Endodermal cell (in vitro differentiated cells): ENCODE measurements around the gene CDH19. TPM values are rescaled to one million over a fixed set of nuclear protein-coding genes. Genes with fewer than 3 reads are reported as not detected.

Source experiments
- DNase-seq: peaks from one replicate; pipeline ENCODE4 v3.0.0-alpha.2; 2017
- H3K27ac ChIP-seq: 2 replicates; pipeline ENCODE4 v1.5.1; 2013; ENCODE audit warnings: mild to moderate bottlenecking, low read depth, low read length, moderate library complexity
- H3K27me3 ChIP-seq: 2 replicates; pipeline ENCODE4 v1.6.1; 2013; ENCODE audit warnings: mild to moderate bottlenecking, low read length, moderate library complexity; ENCODE audit not compliant: insufficient read depth, control insufficient read depth, poor library complexity, severe bottlenecking
- H3K36me3 ChIP-seq: 2 replicates; pipeline ENCODE4 v1.7.0; 2013; ENCODE audit warnings: mild to moderate bottlenecking, low read length, moderate library complexity; ENCODE audit not compliant: control insufficient read depth, insufficient read depth
- H3K4me1 ChIP-seq: one replicate; pipeline ENCODE4 v1.7.0; 2013; ENCODE audit warnings: low read length; ENCODE audit not compliant: control insufficient read depth, insufficient read depth
- H3K4me3 ChIP-seq: 2 replicates; pipeline ENCODE4 v1.5.1; 2013; ENCODE audit warnings: mild to moderate bottlenecking, low read length, moderate library complexity
- H3K9ac ChIP-seq: 2 replicates; pipeline ENCODE4 v1.6.1; 2013; ENCODE audit warnings: mild to moderate bottlenecking, low read length, moderate library complexity; ENCODE audit not compliant: poor library complexity, severe bottlenecking; ENCODE audit errors: extremely low read depth
- H3K9me3 ChIP-seq: 2 replicates; pipeline ENCODE4 v1.6.1; 2013; ENCODE audit warnings: mild to moderate bottlenecking, low read length, moderate library complexity; ENCODE audit not compliant: control insufficient read depth
- H3K27ac Mint-ChIP-seq: 2 replicates; pipeline ENCODE4 v1.8.0; 2020; ENCODE audit warnings: mixed read lengths
- H3K27me3 Mint-ChIP-seq: 2 replicates; pipeline ENCODE4 v1.8.0; 2021; ENCODE audit warnings: mild to moderate bottlenecking, mixed read lengths; ENCODE audit not compliant: insufficient read depth
- H3K36me3 Mint-ChIP-seq: 2 replicates; pipeline ENCODE4 v1.8.0; 2020; ENCODE audit warnings: low read depth, mixed read lengths
- H3K4me1 Mint-ChIP-seq: 2 replicates; pipeline ENCODE4 v1.8.0; 2020; ENCODE audit warnings: mixed read lengths
- H3K4me3 Mint-ChIP-seq: 2 replicates; pipeline ENCODE4 v1.8.0; 2020; ENCODE audit warnings: mild to moderate bottlenecking, moderate library complexity, mixed read lengths
- H3K9me3 Mint-ChIP-seq: 2 replicates; pipeline ENCODE4 v1.8.0; 2020; ENCODE audit warnings: mild to moderate bottlenecking, mixed read lengths
- WGBS, 2 experiments: methylation state at CpG; one replicate each; pipeline versions ENCODE4 v1.1.5 to v1.1.7; 2013; ENCODE audit warnings: missing lambda C conversion rate in 2 of 2, mixed read lengths in 1 of 2; ENCODE audit not compliant: insufficient coverage in 1 of 2, insufficient read length in 1 of 2; 5-methylcytosine and 5-hydroxymethylcytosine counted together
- total RNA-seq, 2 donors: library from RNA; stranded (reverse); fragmentation: NEBNext Ultra II Directional in 1 of 2; extraction: Animal tissue kit (Norgen Biotek cat#: 25700) in 1 of 2; gene quantifications; 2 replicates in 1 of 2; 3 replicates in 1 of 2; pipeline ENCODE4 v1.2.1, GENCODE V29; 2021
- TF ChIP-seq, protein P1 (sequence below): fragments of 200-600 bp; sonication (generic); conservative IDR thresholded peaks from 2 replicates; pipeline ENCODE4 v1.5.0; 2021; ENCODE audit warnings: antibody characterized with exemption, mild to moderate bottlenecking

The CDH19 gene
- total RNA-seq, 2 donors from 2014 or later = not detected

- H3K9ac ChIP-seq = no peak overlapping the region
- no peaks in the 10 kb centered on the region for H3K27me3 ChIP-seq
- Mint-ChIP-seq H3K36me3 (no peaks in the 10 kb centered on the region), H3K27me3 (no peaks in the 10 kb centered on the region), H3K27ac (no peak overlapping the region), H3K4me1 (peaks cover 3% of the 10 kb centered on the region), H3K9me3 (no peaks in the 10 kb centered on the region), H3K4me3 (no peak overlapping the region)
- H3K27ac ChIP-seq = no peak overlapping the region
- H3K4me3 ChIP-seq = no peak overlapping the region
- no peak for DNase-seq
- H3K36me3 ChIP-seq = no peaks in the 10 kb centered on the region
- TF ChIP-seq, protein P1, sequence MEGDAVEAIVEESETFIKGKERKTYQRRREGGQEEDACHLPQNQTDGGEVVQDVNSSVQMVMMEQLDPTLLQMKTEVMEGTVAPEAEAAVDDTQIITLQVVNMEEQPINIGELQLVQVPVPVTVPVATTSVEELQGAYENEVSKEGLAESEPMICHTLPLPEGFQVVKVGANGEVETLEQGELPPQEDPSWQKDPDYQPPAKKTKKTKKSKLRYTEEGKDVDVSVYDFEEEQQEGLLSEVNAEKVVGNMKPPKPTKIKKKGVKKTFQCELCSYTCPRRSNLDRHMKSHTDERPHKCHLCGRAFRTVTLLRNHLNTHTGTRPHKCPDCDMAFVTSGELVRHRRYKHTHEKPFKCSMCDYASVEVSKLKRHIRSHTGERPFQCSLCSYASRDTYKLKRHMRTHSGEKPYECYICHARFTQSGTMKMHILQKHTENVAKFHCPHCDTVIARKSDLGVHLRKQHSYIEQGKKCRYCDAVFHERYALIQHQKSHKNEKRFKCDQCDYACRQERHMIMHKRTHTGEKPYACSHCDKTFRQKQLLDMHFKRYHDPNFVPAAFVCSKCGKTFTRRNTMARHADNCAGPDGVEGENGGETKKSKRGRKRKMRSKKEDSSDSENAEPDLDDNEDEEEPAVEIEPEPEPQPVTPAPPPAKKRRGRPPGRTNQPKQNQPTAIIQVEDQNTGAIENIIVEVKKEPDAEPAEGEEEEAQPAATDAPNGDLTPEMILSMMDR = no peak
- H3K9me3 ChIP-seq = no peaks in the 10 kb centered on the region
- peaks cover 3% of the 10 kb centered on the region for H3K4me1 ChIP-seq
Observed at GRCh38 chr18:66582211-66582610, 21.7 kb downstream of the CDH19 start.

DNA sequence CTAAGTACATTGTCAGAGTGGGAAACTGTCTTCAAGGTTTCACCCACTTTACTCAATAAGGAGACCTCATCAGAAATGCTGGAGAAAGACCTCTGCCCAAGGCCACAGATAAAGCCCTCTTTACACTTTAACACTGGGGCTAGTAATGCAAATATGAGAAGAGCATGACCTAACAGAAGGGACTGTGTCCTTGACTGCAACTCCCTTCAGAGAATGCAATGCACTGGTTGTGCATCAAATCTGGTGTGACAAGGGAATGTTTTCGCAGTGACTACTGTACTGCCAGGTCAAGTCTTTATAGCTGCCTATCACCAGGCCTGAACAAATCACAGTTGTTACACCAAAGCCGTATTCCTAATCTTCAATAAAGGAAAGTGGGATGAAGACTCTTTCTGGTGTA lies 28.6 kb downstream of the CDH19 start:
- peaks cover 16% of the 10 kb centered on the region for H3K4me1 Mint-ChIP-seq
- Histone ChIP-seq H3K27me3 (no peaks in the 10 kb centered on the region), H3K27ac (no peak overlapping the region), H3K9ac (no peak overlapping the region), H3K9me3 (no peaks in the 10 kb centered on the region), H3K36me3 (no peaks in the 10 kb centered on the region), H3K4me1 (peaks cover 3% of the 10 kb centered on the region), H3K4me3 (no peak overlapping the region)
- H3K9me3 Mint-ChIP-seq = no peaks in the 10 kb centered on the region
- WGBS, 2 experiments = 98% methylated on average over 2 of the region's 2 CpGs; no CpG with 5 or more reads in 1 of the 2 experiments
- DNase-seq = no peak
- no peak overlapping the region for H3K27ac Mint-ChIP-seq
- no peaks in the 10 kb centered on the region for H3K36me3 Mint-ChIP-seq
- no peaks in the 10 kb centered on the region for H3K27me3 Mint-ChIP-seq
- TF ChIP-seq, protein P1 = no peak
- H3K4me3 Mint-ChIP-seq = no peak overlapping the region

- H3K36me3 Mint-ChIP-seq = no peaks in the 10 kb centered on the region
- H3K9me3 Mint-ChIP-seq = no peaks in the 10 kb centered on the region
- no peak overlapping the region for H3K27ac ChIP-seq
- no peaks in the 10 kb centered on the region for H3K36me3 ChIP-seq
- H3K4me3 ChIP-seq = no peak overlapping the region
- peaks cover 1% of the 10 kb centered on the region for H3K27me3 Mint-ChIP-seq
- no peak overlapping the region for H3K27ac Mint-ChIP-seq
- H3K4me1 Mint-ChIP-seq = peaks cover 13% of the 10 kb centered on the region
- TF ChIP-seq, protein P1 = no peak
- 90 to 96% methylated on average over 4 to 6 of the region's 6 CpGs for WGBS, 2 experiments
- no peak overlapping the region for H3K9ac ChIP-seq
- no peaks in the 10 kb centered on the region for H3K4me1 ChIP-seq
- no peak overlapping the region for H3K4me3 Mint-ChIP-seq
- no peaks in the 10 kb centered on the region for H3K27me3 ChIP-seq
- DNase-seq = no peak
- no peaks in the 10 kb centered on the region for H3K9me3 ChIP-seq
Observed at GRCh38 chr18:66571845-66572244, 32.0 kb downstream of the CDH19 start.
